ENCODE results near the gene PTCD2.
A peak's percentile ranks its signal among the peaks of the same experiment; 100 is the strongest.
"Not testable (repeated sequence)": the region's sequence is repeated elsewhere in the genome, so short reads cannot be mapped to it uniquely, and the experiment has no call there.

The PTCD2 gene

DNA sequence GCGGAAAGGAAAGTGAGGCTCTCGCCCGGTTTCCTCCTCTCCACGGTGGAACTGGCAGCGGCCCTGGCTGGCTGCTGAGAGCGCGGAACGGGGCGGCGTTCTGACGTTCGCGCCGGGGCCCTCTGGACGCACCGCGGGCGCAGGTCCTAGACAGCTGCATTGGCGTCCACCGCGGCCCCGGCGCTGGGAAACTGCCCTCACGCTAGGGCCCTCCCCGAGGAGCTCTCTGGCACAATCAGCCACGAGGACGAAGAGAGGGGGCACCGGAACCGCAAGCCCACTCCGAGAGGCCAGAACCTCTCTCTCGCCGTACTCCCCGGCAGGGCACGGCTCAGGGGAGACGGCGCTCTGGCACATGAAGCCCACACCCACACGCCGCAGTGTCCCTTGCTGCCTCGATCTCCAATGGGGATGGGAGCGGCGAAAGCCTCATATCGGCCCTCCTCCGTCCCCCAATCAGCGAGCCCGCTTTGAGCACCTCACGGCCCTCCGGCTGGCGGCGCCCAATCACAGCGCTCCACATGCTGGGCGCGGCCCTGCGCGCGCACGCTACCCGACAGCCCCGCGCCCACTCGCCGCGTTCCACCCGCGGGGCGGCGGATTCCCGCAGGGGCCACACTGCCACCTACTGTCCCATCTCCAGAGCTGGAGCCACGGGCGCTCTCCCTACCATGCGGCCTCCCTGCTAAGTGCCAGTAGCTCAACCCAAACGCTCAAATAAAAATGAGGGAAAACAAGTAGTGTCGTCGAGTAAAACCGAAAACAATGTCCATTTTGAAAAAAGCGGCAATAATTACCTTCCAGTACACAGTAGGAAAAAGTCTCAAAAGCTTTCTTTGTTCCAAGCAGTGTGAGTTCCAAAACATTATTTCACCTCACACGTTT, 12.0 kb upstream of the PTCD2 start:
- Mint-ChIP-seq H3K36me3 (ENCODE audit: low read depth) (peaks cover 19% of the 10 kb centered on the region), H3K4me3 (peak overlapping the region; percentile 84), H3K27me3 (ENCODE audit: low read depth) (no peaks in the 10 kb centered on the region), H3K9me3 (no peaks in the 10 kb centered on the region), H3K27ac (peak overlapping the region; percentile 96), H3K4me1 (ENCODE audit: low read depth) (peaks cover 23% of the 10 kb centered on the region)

DNA sequence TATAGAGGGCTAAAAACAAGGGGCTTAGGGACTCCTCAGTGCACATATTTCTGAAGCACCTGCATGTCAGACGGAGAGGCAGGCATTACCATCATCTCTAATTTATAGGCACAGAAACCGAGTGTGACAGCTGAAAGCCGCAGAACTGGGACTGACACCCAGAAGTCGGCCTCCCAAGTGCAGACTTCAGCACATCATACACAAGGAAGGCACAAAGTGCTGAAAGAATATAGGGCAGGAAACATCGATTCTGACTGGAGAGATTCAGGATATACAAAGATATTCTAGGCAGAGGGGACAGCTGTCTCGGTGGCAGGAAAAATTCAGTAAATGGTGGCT, 11.4 kb upstream of the PTCD2 start:
- peaks cover 25% of the 10 kb centered on the region for H3K4me1 Mint-ChIP-seq (ENCODE audit: low read depth)
- no peaks in the 10 kb centered on the region for H3K9me3 Mint-ChIP-seq
- H3K4me3 Mint-ChIP-seq: peak overlapping the region; percentile 84
- peak overlapping the region; percentile 96 for H3K27ac Mint-ChIP-seq
- no peaks in the 10 kb centered on the region for H3K27me3 Mint-ChIP-seq (ENCODE audit: low read depth)
- peaks cover 20% of the 10 kb centered on the region for H3K36me3 Mint-ChIP-seq (ENCODE audit: low read depth)

DNA sequence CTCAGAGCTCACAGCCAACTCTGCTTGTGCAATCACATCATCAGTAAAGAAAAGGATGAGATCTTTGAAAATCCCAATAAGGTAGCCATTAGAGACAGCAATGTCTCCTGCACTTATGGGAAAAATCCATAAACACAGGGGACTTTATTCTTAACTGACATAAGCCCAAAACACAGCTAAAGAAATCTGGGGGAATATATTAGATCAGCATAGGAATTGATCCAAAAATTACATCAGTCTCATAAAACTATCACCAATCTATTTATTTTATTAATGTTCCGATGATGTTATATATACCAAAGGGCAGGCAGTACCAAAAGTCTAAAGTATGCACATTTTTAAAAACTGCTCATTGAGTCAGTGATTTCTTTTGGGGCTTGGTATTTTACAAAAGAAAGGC, 7.0 kb upstream of the PTCD2 start:
- Mint-ChIP-seq H3K9me3 (no peaks in the 10 kb centered on the region), H3K36me3 (ENCODE audit: low read depth) (peaks cover 26% of the 10 kb centered on the region), H3K27ac (no peak overlapping the region), H3K4me1 (ENCODE audit: low read depth) (peaks cover 18% of the 10 kb centered on the region), H3K27me3 (ENCODE audit: low read depth) (no peaks in the 10 kb centered on the region), H3K4me3 (no peak overlapping the region)

DNA sequence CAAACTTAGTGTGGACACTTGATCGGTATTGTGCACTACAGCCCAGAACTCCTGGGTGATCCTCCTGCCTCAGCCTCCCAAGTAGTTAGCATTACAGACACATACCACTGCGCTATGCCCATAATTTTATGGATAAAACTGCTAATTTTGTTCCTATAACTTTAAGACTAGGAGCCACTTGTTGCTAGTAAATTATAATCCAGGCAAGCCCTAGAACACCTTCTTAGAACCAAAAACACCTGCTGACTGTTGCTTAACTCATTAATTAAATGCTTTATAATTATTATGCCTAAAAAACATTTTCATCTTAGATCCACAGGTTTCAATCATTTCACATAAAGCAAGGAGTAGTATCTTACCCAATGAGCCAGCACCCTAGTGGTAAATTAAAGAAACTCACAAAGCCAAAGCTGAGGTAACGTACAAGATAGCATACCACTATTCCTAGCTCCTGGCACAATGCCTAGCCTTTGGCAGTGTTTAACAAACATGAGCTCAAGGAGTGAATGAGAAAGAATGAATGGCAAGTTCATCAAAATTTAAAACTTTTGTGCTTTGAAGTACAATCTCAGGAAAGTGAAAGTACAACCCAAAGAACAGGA, 5.5 kb upstream of the PTCD2 start:
- no peaks in the 10 kb centered on the region for H3K27me3 Mint-ChIP-seq (ENCODE audit: low read depth)
- H3K27ac Mint-ChIP-seq: no peak overlapping the region
- peaks cover 21% of the 10 kb centered on the region for H3K4me1 Mint-ChIP-seq (ENCODE audit: low read depth)
- no peak overlapping the region for H3K4me3 Mint-ChIP-seq
- H3K9me3 Mint-ChIP-seq: no peaks in the 10 kb centered on the region
- H3K36me3 Mint-ChIP-seq (ENCODE audit: low read depth): peaks cover 25% of the 10 kb centered on the region

GRCh38 chr5:72319435-72319975, 668 bp upstream of the PTCD2 start:
- Mint-ChIP-seq H3K4me1 (ENCODE audit: low read depth) (peaks cover 32% of the 10 kb centered on the region), H3K4me3 (peak overlapping the region; percentile 92), H3K36me3 (ENCODE audit: low read depth) (peaks cover 23% of the 10 kb centered on the region), H3K27ac (peak overlapping the region; percentile 94)
- not testable (repeated sequence) for H3K27me3 Mint-ChIP-seq (ENCODE audit: low read depth); H3K9me3 Mint-ChIP-seq

- Mint-ChIP-seq H3K4me1 (ENCODE audit: low read depth) (peaks cover 16% of the 10 kb centered on the region), H3K27me3 (ENCODE audit: low read depth) (no peaks in the 10 kb centered on the region), H3K9me3 (no peaks in the 10 kb centered on the region), H3K27ac (peak overlapping the region; percentile 2), H3K4me3 (peak overlapping the region; percentile 32), H3K36me3 (ENCODE audit: low read depth) (peaks cover 26% of the 10 kb centered on the region)
Observed at GRCh38 chr5:72324189-72324825, 4.1 kb downstream of the PTCD2 start.

- Mint-ChIP-seq H3K4me1 (ENCODE audit: low read depth) (peaks cover 16% of the 10 kb centered on the region), H3K27me3 (ENCODE audit: low read depth) (no peaks in the 10 kb centered on the region), H3K4me3 (no peak overlapping the region), H3K27ac (no peak overlapping the region), H3K9me3 (no peaks in the 10 kb centered on the region), H3K36me3 (ENCODE audit: low read depth) (peaks cover 34% of the 10 kb centered on the region)
Observed at GRCh38 chr5:72325566-72326305, 5.6 kb downstream of the PTCD2 start.

DNA sequence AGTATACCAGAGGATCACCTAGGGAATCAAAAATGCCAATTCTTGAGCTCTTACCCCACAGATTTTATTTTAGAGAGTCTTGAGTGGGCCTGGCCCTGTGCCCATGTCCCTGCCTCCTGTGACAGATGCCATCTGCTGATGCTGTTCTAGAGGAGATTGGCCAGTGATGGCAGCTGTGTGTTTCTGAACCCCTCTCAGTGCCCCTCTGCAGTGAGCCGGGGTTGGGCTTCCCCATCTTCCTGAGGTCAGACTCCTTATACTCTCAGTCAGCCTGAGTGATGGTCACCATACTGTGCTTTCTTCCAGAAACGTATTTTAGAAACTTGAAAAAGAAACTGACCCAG, 6.1 kb downstream of the PTCD2 start:
- H3K4me1 Mint-ChIP-seq (ENCODE audit: low read depth): peaks cover 12% of the 10 kb centered on the region
- H3K27ac Mint-ChIP-seq: no peak overlapping the region
- H3K36me3 Mint-ChIP-seq (ENCODE audit: low read depth): peaks cover 37% of the 10 kb centered on the region
- no peaks in the 10 kb centered on the region for H3K9me3 Mint-ChIP-seq
- H3K27me3 Mint-ChIP-seq (ENCODE audit: low read depth): no peaks in the 10 kb centered on the region
- no peak overlapping the region for H3K4me3 Mint-ChIP-seq

- peaks cover 34% of the 10 kb centered on the region for H3K36me3 Mint-ChIP-seq (ENCODE audit: low read depth)
- peaks cover 7% of the 10 kb centered on the region for H3K4me1 Mint-ChIP-seq (ENCODE audit: low read depth)
- no peak overlapping the region for H3K27ac Mint-ChIP-seq
- H3K9me3 Mint-ChIP-seq: no peaks in the 10 kb centered on the region
- no peak overlapping the region for H3K4me3 Mint-ChIP-seq
- H3K27me3 Mint-ChIP-seq (ENCODE audit: low read depth): no peaks in the 10 kb centered on the region
Observed at GRCh38 chr5:72328172-72328571, 8.0 kb downstream of the PTCD2 start.

- no peak overlapping the region for H3K4me3 Mint-ChIP-seq
- H3K27ac Mint-ChIP-seq: no peak overlapping the region
- H3K9me3 Mint-ChIP-seq: no peaks in the 10 kb centered on the region
- no peaks in the 10 kb centered on the region for H3K27me3 Mint-ChIP-seq (ENCODE audit: low read depth)
- no peaks in the 10 kb centered on the region for H3K4me1 Mint-ChIP-seq (ENCODE audit: low read depth)
- peaks cover 22% of the 10 kb centered on the region for H3K36me3 Mint-ChIP-seq (ENCODE audit: low read depth)
Observed at GRCh38 chr5:72330712-72331111, 10.5 kb downstream of the PTCD2 start.

DNA sequence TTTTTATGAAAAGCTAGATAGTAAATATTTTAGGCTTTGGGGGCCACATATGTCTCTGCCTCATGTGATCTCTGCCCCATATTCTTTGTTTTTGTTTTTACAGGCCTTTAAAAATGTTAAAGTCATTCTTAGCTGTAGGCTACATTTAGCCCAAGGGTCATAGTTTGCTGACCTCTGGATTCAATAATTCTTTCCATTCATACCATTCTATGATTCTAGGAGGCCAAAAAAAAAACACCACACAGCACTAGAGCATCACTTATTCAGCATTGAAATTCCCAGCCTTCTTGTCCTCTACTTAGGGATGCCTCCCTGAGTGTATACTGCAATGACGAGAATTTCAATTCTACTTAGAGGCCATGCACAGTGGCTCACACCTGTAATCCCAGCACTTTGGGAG, 17.0 kb downstream of the PTCD2 start:
- Mint-ChIP-seq H3K27me3 (ENCODE audit: low read depth) (no peaks in the 10 kb centered on the region), H3K27ac (no peak overlapping the region), H3K9me3 (no peaks in the 10 kb centered on the region), H3K36me3 (ENCODE audit: low read depth) (peaks cover 4% of the 10 kb centered on the region), H3K4me1 (ENCODE audit: low read depth) (no peaks in the 10 kb centered on the region), H3K4me3 (no peak overlapping the region)

DNA sequence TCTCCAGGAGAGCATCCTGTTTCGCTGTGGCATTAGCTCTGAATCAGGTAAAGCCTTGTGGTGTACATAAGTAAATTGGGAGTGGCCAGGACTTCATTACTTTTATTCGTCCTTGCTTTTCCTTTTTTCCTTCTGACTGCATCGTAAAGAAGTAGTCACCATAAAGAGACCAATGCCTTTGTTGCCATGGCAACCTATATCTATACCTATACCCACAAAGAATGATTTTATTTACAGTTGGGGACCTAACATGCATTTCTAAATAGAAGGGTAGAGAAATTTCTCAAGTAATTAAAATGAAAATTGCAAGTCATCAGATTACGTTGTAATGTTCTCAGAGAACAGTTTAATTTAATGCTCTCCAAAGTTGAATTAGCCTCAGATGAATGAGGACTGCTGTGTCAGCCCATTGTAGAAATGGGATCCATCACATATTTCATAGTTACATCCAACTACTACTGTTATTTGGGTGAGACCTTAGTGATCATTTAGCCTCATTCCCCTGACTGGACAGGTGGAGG, 18.6 kb downstream of the PTCD2 start:
- H3K4me3 Mint-ChIP-seq: no peak overlapping the region
- no peaks in the 10 kb centered on the region for H3K27me3 Mint-ChIP-seq (ENCODE audit: low read depth)
- H3K36me3 Mint-ChIP-seq (ENCODE audit: low read depth): peaks cover 9% of the 10 kb centered on the region
- H3K4me1 Mint-ChIP-seq (ENCODE audit: low read depth): no peaks in the 10 kb centered on the region
- no peaks in the 10 kb centered on the region for H3K9me3 Mint-ChIP-seq
- H3K27ac Mint-ChIP-seq: no peak overlapping the region

- peaks cover 13% of the 10 kb centered on the region for H3K4me1 Mint-ChIP-seq (ENCODE audit: low read depth)
- H3K36me3 Mint-ChIP-seq (ENCODE audit: low read depth): peaks cover 14% of the 10 kb centered on the region
- H3K27ac Mint-ChIP-seq: no peak overlapping the region
- no peaks in the 10 kb centered on the region for H3K9me3 Mint-ChIP-seq
- no peaks in the 10 kb centered on the region for H3K27me3 Mint-ChIP-seq (ENCODE audit: low read depth)
- no peak overlapping the region for H3K4me3 Mint-ChIP-seq
Observed at GRCh38 chr5:72346398-72346797, 26.2 kb downstream of the PTCD2 start.

DNA sequence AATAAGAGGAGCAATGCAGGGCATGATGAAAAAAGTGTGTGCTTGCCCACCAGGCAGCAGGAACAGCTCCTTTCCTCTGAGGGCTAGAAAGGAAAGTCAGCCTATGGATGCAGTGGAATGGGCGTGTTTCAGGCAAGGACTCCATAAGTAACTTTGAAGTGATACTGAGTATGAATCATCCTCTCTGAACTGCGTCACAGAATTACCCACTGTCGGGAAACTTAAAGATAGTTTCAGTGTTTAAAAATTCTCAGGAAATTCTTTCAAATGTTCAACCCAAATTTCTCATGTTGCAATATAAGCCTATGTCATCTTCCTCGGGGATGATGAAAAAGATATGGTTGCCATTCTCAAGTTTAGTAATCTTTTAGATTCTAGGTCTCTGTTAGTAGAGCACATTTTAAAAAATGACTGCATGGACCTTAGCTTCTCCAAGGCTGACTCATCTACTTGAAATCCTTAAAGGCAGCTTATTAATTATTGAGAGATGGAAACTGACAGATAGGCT, 27.7 kb downstream of the PTCD2 start:
- H3K36me3 Mint-ChIP-seq (ENCODE audit: low read depth): peaks cover 13% of the 10 kb centered on the region
- H3K9me3 Mint-ChIP-seq: no peaks in the 10 kb centered on the region
- no peaks in the 10 kb centered on the region for H3K27me3 Mint-ChIP-seq (ENCODE audit: low read depth)

More for the DNA sequence above, 27.7 kb downstream of the PTCD2 start:
- Mint-ChIP-seq H3K4me3 (no peak overlapping the region), H3K27ac (no peak overlapping the region), H3K4me1 (ENCODE audit: low read depth) (peaks cover 13% of the 10 kb centered on the region)
